GM19035 (cell line): ENCODE data around the gene SPC25.
"Not testable (repeated sequence)": the region's sequence is repeated elsewhere in the genome, so short reads cannot be mapped to it uniquely, and the experiment has no call there.

Experiments used
- ATAC-seq: cut with Tn5 transposase; IDR thresholded peaks from one replicate; pipeline ENCODE4 v1.9.1; 2021; ENCODE audit not compliant: unreplicated experiment

The SPC25 gene

DNA sequence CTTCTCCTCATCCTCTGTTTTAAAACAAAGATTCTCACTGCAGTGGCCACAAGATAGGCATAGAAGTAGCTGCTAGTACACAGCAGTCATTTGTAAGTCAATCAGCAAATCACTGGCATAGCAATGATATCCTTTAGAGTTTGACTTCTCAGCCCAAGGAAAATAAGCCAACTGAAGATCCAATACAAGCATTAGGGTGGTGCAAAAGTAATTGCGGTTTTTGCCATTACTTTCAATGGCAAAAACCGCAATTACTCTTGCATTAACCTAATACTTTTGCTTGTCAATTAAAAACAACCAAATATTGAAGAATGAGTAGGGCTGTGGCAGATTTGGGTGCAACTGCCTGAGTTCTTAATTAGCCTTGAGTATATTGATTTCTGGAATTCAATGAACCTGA, 13.7 kb upstream of the SPC25 start:
- no peak for ATAC-seq

DNA sequence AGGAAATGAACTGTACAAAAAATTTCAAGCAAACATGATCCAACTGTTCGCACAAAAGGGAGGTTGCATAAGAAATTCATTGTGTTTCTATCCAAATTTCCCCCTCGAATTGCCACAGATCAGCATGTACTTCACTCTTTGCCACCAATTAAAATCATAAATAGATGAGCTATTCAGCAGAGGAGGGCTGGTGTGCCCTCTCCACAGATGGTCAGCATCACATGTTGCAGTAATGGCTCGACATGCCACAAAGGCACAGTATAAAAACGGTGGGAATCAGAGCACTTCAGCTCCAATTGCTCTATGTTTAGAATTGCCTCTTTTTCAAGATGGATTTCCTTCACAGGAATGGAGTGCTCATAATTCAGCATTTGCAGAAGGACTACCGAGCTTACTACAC, 10.8 kb upstream of the SPC25 start, which contains the start of gene G6PC2:
Gene G6PC2, plus strand, starts transcription at position 289 of the 400 bp plus-strand sequence. Its CDS starts 41 bp downstream, at position 330.
- no peak for ATAC-seq

DNA sequence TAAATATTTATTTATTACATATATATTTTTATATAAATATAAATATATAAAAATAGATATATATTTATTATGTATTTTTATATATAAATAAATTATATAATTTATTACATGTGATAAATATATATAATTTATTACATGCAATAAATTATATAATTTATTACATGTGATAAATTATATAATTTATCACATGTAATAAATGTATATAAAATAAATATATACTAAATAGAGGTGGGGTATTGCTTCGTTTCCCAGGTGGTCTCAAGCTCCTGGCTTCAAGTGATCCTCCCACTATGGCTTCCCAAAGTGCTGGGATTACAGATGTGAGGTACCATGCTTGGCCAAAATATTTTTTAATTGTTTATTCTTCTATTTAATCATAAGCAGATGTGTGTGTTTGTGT, 7.2 kb upstream of the SPC25 start:
- no peak for ATAC-seq

DNA sequence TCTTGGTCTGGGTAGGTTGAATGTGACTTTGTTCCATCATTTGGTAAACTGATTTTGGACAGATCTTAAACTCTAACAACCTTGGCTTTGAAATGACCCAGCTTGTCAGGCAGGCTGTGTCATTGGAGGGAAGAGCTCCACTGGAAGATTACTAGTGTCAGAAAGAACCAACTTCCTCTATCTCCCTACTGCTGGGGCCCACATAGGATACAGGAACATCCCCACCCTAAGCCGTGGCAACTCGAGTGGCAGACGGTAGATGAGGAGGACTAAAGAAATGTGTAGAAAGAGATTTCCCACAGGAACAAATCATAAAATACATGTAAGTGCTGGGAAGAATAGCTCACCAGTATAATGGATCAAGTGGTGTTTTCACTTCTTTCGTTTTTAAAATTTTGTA, 6.6 kb upstream of the SPC25 start:
- no peak for ATAC-seq

DNA sequence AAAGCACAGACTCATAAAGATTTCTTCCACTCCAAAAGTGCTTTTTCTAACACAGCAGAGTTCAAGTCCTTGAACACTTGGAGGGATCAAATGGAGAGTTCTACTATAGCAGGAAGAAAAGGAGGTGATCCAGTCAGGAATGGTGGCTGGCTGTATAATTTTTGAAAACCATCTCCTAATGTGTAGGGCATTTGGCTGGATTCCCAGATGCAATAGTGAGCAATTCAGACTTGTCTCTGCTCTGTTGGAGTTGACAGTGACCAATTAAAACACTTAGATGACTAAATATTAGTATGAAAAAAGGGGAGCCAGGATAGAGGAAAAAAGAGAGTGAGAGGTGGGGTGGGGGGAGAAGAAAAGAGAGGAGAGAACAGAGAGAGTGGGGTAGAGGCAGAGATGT, 5.5 kb upstream of the SPC25 start:
- ATAC-seq, result no peak

DNA sequence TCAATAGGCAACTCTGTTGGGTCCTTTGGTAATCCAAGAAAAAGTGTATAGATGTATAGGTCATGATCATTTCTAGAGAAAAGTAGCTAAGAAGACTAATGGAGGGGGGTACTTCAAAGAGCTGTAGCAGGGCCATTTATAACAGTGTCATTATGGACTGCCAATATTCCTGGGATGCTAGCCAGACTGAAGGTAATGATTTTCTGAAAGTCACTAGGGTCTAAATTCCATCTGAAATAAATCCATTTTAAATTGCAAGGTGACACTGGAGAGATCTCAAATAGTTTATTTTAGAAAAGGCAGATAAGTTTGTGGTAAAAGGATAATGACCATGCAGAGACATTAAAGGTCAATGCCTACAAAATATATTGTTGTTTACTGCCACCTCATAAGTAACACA, 4.5 kb upstream of the SPC25 start:
- ATAC-seq, result no peak

DNA sequence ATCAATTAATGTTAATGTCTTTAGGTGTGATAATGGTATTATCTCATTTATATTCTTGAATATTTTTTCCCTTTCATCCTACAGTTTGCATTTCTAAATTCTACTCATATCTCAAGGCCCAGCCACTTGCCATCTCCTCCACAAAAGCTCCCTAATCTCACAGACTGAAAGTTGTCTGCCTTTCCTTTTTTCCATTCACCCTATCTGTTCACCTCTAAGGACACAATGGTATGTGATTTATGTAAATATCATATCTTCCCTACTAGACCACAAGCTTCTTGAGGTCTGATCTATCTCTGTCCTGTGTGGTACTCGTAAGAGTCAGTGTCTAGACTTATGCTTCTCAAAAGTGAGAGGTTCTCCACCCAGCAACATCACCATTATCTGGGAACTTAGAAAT, 3.9 kb upstream of the SPC25 start:
- no peak for ATAC-seq

DNA sequence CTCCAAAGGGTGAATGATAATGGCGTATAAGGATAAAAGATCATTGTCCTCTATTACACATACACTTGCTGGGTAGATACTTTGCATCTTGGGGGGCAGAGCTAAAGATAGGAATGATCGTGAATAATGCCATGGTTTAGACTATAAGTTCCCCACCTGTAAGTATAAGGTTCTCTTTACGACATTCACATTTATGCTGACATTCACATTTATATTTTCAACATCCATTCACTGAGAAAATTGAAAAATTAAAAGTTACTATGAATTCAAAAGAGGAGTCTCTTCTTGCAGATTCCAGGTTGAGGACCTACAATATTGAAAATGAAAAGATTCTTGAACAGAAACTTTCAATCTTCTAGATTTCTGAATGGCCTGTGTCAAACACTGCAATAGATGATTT, 2.1 kb upstream of the SPC25 start:
- ATAC-seq, result no peak

DNA sequence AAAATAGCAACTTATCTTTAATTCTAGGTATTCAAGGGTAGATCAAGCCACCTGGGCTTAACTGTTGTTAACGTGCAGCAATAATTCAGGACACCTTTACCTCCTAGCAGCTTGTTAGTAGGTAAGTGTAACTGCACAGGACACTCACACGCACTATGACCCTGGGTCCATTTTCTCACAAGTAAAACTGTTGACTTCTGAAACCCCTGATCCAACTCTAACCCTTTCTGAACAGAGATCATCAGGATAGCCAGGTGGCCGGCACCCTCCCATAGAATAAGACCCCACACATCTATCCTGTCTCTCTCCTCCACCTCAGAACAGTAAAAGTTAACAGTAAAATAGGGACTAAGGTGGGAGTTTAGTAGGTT, 610 bp downstream of the SPC25 start:
- ATAC-seq, result no peak

DNA sequence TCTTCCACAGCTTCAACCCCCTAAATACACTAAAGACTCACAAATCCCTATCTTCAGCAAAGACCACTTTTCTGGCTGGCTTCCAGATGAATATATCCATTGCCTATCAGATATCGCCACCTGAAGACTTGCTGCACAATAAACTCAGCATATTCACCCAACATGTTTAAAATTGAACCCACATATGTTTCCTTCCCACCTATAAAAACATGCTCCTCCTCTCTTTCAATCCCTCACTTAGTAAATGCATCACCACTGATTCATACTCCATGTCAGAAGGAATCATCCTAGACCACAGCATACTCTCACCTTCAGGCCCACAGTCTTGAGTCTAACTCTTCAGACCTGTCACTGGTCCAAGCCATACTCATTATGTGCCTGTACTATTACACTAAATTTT, 5.3 kb downstream of the SPC25 start:
- no peak for ATAC-seq

DNA sequence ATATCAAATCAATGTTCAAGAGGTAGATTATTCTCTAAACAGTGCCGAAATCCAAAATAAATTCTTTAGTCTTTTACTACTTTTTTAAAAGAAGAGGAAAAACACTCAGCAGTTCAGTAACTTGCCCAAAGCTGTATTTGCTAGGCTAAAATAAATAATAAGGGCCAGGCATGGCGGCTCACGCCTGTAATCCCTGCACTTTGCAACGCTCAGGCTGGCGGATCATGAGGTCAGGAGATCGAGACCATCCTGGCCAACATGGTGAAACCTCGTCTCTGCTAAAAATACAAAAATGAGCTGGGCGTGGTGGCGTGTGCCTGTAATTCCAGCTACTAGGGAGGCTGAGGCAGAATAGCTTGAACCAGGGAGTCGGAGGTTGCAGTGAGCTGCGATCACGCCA, 8.1 kb downstream of the SPC25 start:
- ATAC-seq, result not testable (repeated sequence)

DNA sequence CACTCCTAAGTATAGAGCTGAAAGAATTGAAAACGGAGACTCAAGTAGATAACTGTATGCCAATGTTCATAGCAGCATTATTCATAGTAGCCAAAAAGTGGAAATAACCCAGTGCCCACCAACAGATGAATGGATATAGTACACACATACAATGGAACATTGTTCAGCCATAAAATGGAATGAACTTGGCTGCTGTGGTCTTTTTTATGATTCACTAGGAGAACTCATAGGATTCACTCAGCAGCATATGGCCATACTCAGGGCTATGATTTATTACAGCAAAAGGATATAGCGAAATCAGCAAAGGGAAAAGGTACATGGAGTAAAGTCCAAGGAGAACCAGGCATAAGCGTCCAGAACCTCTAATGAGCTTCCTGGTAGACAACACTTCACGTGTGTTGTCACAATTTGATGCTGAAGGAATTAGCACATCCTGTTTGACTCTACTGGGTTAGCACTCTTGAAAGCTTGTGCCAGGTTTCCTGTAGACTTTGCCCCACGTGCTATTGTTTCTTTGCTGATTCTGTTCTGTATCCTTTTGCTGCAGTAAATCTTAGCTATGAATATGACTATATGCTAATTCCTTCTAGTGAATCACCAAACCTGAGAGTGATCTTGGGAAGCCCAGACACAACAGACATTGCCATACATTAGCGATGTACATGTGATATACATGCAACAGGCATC, 15.7 kb downstream of the SPC25 start:
- no peak for ATAC-seq

DNA sequence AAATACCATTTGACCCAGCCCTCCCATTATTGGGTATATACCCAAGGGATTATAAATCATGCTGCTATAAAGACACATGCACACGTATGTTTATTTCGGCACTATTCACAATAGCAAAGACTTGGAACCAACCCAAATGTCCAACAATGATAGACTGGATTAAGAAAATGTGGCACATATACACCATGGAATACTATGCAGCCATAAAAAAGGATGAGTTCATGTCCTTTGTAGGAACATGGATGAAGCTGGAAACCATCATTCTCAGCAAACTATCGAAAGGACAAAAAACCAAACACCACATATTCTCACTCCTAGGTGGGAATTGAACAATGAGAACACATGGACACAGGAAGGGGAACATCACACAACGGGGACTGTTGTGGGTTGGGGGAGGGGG, 19.4 kb downstream of the SPC25 start:
- ATAC-seq, result not testable (repeated sequence)

DNA sequence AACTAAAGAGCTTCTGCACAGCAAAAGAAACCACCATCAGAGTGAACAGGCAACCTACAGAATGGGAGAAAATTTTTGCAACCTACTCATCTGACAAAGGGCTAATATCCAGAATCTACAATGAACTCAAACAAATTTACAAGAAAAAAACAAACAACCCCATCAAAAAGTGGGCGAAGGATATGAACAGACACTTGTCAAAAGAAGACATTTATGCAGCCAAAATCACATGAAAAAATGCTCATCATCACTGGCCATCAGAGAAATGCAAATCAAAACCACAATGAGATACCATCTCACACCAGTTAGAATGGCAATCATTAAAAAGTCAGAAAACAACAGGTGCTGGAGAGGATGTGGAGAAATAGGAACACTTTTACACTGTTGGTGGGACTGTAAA, 19.9 kb downstream of the SPC25 start:
- not testable (repeated sequence) for ATAC-seq

DNA sequence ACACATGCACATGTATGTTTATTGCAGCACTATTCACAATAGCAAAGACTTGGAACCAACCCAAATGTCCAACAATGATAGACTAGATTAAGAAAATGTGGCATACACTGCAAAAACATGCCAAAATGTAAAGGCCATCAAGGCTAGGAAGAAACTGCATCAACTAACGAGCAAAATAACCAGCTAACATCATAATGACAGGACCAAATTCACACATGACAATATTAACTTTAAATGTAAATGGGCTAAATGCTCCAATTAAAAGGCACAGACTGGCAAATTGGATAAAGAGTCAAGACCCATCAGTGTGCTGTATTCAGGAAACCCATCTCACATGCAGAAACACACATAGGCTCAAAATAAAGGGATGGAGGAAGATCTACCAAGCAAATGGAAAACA, 23.1 kb downstream of the SPC25 start:
- not testable (repeated sequence) for ATAC-seq

DNA sequence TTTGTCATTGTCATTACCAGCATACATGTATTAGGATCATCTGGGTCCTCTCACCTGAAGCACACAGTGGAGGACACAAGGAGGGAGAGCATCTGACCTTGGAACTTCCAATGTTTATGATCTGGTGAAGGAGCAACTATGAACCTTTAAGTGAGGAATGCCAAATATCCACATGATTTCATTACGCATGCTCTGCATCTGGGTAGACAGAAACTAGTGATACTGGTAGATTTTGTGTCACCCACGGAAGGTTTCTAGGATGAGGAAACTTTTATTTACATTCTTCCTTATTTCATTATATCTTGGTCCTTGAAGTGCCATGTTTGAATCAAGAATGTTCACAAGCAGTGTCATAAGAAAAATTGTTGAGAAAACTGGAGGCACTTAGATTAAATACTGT, 32.1 kb downstream of the SPC25 start:
- ATAC-seq, result no peak

DNA sequence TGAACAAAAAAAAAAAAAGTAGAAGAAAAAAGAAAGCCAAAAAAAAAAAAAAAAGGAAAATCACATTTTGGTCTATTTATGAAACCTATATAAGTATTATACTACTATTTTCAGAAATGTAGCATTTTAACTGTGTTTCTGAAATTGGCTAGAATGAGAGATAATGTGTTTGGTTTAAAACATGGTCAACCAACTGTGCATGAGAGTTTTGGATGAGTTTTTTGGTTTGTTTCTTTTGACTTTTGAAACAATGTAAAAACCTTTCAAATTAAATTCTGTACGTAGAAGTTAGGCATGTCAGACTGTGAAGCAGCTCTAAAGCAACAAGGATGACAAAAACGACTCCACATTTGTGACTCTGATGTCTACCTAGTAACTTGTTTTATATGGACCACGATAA, 34.6 kb downstream of the SPC25 start:
- no peak for ATAC-seq

DNA sequence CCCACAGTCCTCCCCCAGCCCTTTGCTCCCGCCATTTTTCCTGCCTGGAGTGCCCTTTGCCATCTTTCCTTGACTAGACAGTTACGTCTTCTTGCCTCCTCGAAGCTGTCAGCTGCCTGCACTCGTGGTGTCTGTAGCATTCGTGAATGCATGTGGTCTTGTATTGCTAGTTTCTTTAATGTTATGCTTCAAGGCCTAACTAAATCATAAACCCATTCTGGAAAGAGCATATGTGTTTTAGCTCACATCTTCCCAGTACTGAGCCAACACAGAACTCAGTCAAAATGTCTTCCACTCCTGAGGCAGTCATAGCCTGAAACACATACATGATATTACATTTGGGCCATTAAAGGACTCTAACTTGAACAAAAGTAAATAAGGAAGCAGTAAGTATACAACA, 35.6 kb downstream of the SPC25 start:
- no peak for ATAC-seq

DNA sequence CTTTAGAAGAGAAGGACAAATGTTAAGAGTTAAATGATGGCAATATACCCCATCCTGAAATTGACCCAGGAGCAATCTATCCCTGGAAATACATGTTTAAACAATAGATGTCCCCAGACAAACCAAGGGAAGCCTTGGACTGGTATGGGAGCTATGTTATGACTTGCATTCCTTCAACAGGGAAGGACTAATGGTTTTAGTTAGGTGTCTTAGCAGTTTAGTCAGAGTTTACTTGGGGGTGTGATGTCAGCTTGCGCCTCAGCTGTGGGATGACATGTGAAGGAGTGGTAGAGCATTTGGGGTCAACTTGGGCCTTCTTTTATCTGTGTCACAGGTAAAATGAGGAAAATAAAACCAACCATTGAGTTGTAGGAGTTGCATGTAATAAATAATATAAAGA, 36.8 kb downstream of the SPC25 start:
- no peak for ATAC-seq

DNA sequence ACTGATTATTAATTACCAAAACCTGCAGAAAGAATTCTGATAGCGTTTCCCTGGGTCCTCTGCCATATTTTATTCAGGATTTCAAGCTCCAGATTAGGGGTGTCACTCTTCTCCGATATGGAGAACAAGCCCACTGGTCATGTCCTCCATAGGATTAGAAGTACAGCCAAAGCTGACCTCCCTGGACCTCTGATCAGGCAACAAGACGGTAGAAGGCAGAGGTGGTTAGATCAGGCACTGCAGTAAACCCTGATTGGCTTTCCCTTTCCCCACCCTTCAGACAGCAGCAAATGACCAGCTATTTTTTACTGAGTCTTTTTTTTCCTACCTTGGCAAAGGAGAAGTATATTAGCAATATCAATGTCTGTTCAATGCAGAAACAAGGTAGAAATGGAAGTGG, 37.7 kb downstream of the SPC25 start:
- no peak for ATAC-seq

DNA sequence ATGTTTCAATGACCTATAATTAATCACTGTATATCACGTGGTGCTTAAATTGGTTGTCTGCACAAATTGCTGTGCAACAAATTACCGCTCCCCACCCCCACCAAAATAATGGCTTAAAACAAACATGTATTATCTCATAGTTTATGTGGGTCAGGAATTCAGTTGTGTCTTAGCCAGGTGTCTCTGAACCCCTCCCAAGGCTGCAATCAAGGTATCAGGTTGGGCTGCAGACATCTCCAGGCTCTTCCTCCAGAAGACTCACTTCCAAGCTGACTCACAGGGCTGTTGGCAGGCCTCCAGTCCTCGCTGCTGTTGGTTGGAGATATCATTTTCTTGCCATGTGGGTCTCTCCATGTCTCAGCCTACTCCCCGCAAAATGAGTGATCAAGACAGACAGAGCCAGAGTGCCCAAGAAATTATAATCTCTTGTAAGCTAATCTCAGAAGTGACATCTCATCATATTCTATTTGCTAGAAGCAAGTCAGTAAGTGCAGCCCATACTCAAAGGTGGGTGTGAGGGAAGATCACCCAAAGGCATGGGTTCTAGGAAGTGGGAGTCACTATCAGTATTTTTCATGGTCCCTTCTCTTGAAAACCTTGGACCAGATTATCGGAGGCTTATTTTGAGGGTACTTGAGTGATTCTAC, 38.4 kb downstream of the SPC25 start:
- ATAC-seq, result no peak

DNA sequence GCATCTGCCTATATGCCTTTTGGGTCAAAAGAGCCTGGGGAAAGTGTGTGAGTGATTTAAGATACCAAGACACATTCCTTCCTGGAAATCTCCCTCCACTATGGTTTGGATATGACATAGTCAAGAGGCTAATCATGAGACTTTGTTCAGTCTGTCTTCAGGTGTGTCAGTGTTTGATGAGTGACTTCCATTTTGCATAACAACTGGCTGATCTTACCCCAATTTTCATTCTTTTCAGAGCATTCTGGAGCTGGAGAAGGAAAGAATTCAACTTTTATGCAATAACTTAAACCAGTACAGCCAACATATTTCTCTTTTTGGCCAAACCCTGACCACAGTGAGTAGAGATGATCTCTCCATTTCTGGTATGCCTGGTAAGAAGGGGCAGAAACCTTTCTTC, 39.4 kb downstream of the SPC25 start:
- no peak for ATAC-seq

DNA sequence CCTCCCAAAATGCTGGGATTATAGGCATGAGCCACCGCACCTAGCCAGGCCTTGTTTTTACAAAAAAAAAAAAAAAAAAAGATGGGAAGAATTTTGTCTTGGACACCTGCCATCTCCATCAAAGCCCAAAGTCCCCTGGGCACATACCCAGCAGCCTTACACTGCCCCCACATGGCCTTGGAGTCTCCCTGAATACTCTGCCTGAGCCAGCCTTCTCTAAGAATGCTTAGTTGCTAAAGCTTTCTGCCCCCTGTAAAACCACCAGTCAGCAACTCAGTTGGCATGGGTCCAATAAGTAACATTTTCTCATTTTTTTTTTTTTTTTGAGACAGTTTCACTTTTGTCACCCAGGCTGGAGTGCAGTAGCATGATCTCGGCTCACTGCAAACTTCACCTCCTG, 40.6 kb downstream of the SPC25 start:
- no peak for ATAC-seq
